NCI-H2227 (cell line): Measurements from ENCODE around the gene SLC25A29.
"Not testable (repeated sequence)": the region's sequence is repeated elsewhere in the genome, so short reads cannot be mapped to it uniquely, and the experiment has no call there.

ENCODE experiments used
- DNase-seq: peaks from one replicate; lab custom pipeline; 2025; ENCODE audit not compliant: unreplicated experiment; lab: John Stamatoyannopoulos, UW

SLC25A29 gene

GRCh38 chr14:100312877-100313400 is 6.7 kb upstream of the SLC25A29 start:
- no peak for DNase-seq

DNA sequence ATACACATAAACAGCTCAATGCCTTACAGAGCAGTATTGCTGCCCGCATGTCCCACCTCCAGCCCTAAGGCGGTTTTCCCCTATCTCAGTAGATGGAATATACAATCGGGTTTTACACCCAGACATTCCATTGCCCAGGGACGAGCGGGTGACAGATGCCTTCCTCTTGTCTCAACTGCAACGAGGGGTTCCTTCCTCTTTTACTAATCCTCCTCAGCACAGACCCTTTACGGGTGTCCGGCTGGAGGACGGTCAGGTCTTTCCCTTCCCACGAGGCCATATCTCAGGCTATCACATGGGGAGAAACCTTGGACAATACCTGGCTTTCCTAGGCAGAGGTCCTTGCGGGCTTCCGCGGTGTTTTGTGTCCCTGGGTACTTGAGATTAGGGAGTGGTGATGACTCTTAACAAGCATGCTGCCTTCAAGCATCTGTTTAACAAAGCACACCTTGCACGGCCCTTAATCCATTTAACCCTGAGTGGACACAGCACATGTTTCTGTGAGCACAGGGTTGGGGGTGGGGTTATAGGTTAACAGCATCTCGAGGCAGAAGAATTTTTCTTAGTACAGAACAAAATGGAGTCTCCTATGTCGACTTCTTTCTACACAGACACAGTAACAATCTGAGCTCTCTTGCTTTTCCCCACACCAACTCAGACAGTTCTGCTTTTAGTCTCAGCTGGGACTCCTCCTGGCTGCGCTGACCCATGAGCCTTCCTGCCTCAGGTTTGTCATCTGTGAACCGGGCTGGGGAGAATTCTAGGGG is 6.0 kb upstream of the SLC25A29 start:
- DNase-seq: not testable (repeated sequence)

GRCh38 chr14:100309028-100309737 is 2.9 kb upstream of the SLC25A29 start:
- no peak for DNase-seq

DNA sequence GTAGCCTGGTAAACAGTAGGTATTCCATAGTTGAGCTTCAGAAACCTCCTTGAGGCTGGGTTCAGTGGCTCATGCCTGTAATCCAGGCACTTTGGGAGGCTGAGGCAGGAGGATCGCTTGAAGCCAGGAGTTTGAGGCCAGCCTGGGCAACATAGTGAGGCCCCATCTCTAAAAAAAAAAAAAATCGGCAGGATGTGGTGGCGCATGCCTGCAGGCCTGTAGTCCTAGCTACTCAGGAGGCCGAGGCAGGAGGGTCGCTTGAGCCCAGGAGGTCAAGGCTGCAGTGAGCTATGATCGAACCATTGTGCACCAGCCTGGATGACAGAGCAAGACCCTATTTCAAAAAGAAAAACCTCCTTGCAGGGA is 2.2 kb upstream of the SLC25A29 start:
- DNase-seq: not testable (repeated sequence)

GRCh38 chr14:100307766-100308426 is 1.7 kb upstream of the SLC25A29 start:
- DNase-seq: no peak

- peak; percentile 48 for DNase-seq
These were observed 938 bp upstream of the SLC25A29 start for GRCh38 chr14:100306998-100307765.

- peak; percentile 66 for DNase-seq
These were observed 732 bp downstream of the SLC25A29 start for GRCh38 chr14:100305324-100306100.

DNA sequence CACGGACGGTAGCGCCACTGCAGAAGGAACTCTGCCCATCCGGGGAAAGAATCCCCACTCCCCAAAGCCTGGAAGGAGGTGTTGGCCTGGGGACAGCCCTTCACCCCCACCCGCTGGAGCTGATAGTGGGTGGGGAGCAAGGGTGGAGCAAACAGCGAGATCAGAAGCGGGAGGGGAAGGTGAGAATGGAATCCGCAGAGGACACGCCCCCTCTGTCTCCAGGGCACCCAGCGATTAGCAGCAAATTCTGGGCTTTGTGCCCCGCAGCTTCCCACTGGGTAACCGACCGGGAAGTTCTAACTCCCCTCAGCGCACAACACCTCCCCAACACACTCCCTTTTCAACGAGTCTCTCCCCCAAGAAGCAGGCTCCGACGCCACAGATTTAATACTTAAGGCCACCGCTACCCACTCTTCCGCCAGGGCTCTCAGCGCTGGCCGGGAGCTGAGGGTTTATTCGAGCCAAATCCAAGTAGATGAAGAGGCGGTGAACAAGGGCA is 1.4 kb downstream of the SLC25A29 start:
- DNase-seq: peak; percentile 55

- DNase-seq: no peak
These were observed 2.3 kb downstream of the SLC25A29 start for GRCh38 chr14:100303925-100304324.

DNA sequence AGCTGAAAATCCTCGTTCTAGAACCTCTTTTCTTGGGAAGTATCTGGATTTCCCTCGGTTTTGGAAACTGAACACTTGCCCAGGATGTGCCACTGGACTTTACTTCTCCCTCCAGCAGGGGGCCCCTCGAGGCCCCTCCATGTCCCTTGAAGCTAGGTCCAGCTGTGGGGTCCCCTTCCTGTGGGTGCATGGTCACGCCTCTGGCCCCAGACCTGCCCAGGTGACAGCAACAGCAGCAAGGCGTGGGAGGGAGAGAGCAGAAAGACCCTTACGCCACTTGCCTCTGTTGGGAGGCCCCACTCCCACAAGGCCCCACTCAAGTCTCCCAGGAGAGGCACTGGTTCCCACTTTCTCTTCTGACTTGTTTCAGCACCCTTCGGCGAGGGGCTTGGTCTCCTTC is 3.1 kb downstream of the SLC25A29 start:
- no peak for DNase-seq

- DNase-seq: no peak
These were observed 3.6 kb downstream of the SLC25A29 start for GRCh38 chr14:100302616-100303015.

- no peak for DNase-seq
These were observed 7.0 kb downstream of the SLC25A29 start for GRCh38 chr14:100299238-100299560.

GRCh38 chr14:100298551-100299237 is 7.5 kb downstream of the SLC25A29 start:
- no peak for DNase-seq

DNA sequence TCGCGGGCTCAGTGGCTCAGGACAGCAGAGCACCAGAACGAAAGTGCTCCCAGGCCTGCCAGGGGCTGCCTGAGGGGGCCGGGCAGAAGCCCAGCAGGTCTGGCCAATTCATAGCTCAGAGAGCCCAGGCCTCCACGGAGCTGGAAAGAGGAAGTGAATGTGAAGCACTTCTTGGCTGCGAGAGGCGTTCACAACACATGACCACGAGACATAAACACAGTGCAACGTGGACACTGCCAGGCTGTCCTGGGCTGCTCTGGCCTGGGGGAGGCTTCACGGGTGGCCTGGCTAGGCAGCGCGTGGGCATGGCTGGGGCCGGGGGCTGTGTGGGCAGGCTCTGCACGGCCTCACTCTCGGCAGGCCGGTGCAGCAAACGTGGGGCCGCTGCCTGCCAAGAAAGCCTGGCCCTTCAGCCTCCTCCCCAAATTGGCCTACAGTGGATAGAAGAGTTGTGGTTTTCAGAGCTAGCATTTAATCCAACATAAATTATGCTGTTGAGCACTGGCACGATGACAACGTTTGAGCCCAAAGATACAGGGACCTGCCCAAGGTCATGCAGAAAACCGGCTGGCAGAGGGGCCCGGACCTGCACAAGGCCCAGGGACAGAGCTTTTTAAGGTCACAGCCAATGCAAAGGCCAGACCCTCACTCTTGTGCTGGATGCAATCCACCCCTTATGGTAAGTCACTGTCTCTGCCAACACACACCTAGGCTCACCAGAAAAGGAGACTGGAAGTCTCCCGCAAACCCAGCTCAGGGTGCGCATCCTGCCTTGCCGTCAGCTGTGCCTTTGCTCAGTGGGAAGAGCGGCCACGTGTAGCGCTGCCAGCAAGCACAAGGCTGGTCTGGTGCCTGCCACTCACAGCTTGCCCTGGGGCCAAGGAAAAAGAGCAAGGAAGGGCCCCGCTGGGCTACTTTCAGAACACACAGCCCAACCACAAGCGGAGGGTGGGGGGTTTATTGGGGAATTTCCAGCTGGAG is 8.6 kb downstream of the SLC25A29 start:
- no peak for DNase-seq

- not testable (repeated sequence) for DNase-seq
These were observed 9.5 kb downstream of the SLC25A29 start for GRCh38 chr14:100296729-100297128.

GRCh38 chr14:100296106-100296651 is 10.1 kb downstream of the SLC25A29 start:
- no peak for DNase-seq

DNA sequence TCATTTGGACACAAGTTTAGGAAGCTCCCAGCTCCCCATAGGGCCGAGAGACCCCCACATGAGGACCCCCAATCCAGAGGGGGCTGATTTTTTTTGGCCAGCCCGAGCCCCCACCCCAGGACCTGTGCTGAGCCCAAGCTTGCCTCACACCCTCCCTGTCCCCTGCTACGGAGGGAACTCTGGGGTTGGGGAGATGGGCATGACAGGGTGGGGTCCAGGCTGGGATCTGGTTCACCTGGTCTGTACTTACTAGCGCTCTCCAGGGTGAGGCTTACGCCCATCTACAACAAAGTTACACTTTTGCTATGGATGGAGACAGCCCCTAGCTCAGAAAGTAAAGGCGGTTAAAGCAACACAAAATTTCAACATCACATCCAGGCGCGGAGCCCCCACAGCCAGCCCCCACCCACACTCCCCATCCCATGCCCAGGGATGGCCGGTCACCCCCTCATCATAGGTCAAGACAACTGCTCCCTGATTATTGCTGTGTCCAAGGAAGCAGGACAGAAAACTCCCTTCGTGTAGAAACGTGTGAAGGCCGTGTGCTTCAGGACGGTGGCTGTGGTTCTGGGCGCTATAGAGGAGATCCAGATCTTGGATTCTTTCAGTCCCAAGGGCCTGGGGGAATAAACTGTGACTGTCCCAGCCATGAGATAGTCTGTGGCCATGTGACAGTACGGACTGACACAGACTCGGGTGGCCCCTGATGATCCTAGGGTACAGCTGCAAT is 10.7 kb downstream of the SLC25A29 start:
- DNase-seq: no peak

- DNase-seq: no peak
These were observed 11.3 kb downstream of the SLC25A29 start for GRCh38 chr14:100294963-100295330.
